GM23338 (cell line): ENCODE results near the gene WDR45B.

ENCODE experiments used
- CREB1 ChIP-seq: fragments of 250-450 bp; sonication (Bioruptor Pico); IDR thresholded peaks from 2 replicates; pipeline ENCODE4 v1.5.0; 2020; ENCODE audit warnings: low read depth, mild to moderate bottlenecking, moderate library complexity
- EZH2 ChIP-seq: fragments of 200-600 bp; sonication (generic); IDR thresholded peaks from one replicate; pipeline ENCODE4 v1.8.0; 2017; ENCODE audit warnings: antibody characterized with exemption, mild to moderate bottlenecking, low read depth; ENCODE audit not compliant: unreplicated experiment
- EZH2phosphoT487 ChIP-seq: fragments of 200-600 bp; sonication (generic); IDR thresholded peaks from one replicate; pipeline ENCODE4 v1.8.1; 2018; ENCODE audit warnings: antibody characterized with exemption; ENCODE audit not compliant: unreplicated experiment
- JUNB ChIP-seq: IDR thresholded peaks from one replicate; pipeline ENCODE4 v1.6.1; 2016; ENCODE audit warnings: antibody characterized with exemption; ENCODE audit not compliant: unreplicated experiment
- POLR2AphosphoS5 ChIP-seq: IDR thresholded peaks from 2 replicates; pipeline ENCODE4 v1.6.1; 2016; ENCODE audit warnings: antibody characterized with exemption, low read depth
- TF ChIP-seq, protein P1 (sequence below), 2 experiments: fragments of 200-600 bp in 1 of 2; sonication (generic) in 1 of 2; conservative IDR thresholded peaks; 2 replicates each; pipeline versions ENCODE4 v1.5.1 to v1.6.1; 2016 to 2017; ENCODE audit warnings: antibody characterized with exemption in 2 of 2, low read depth in 2 of 2, mild to moderate bottlenecking in 2 of 2, moderate library complexity in 1 of 2
- TF ChIP-seq, protein P2 (sequence below): IDR thresholded peaks from one replicate; pipeline ENCODE4 v1.6.1; 2018; ENCODE audit warnings: antibody characterized with exemption; ENCODE audit not compliant: unreplicated experiment

DNA sequence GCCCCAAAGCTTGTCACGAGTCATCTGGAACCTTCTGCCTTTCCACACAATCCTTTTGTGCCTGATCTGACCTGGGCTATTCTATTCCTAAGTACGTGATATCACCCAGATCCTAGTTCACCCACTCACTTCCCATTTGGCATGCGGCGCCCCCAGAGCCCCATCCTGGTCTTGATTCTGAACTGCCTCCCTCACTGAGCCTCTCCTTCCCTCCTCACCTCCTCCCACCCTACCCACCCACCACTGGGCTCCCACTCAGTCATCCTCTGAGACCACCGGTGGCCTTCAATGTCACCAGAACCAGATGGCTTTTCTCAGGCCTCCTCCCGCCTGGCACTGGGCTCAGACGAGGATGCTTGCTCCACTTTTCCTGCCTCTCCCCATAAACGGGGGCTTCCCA is 18.5 kb downstream of the WDR45B start:
- TF ChIP-seq, protein P1, sequence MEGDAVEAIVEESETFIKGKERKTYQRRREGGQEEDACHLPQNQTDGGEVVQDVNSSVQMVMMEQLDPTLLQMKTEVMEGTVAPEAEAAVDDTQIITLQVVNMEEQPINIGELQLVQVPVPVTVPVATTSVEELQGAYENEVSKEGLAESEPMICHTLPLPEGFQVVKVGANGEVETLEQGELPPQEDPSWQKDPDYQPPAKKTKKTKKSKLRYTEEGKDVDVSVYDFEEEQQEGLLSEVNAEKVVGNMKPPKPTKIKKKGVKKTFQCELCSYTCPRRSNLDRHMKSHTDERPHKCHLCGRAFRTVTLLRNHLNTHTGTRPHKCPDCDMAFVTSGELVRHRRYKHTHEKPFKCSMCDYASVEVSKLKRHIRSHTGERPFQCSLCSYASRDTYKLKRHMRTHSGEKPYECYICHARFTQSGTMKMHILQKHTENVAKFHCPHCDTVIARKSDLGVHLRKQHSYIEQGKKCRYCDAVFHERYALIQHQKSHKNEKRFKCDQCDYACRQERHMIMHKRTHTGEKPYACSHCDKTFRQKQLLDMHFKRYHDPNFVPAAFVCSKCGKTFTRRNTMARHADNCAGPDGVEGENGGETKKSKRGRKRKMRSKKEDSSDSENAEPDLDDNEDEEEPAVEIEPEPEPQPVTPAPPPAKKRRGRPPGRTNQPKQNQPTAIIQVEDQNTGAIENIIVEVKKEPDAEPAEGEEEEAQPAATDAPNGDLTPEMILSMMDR (conservative IDR thresholded peaks at IDR 0.05; ENCODE audit: low read depth in 2 of 2): no peak
- TF ChIP-seq POLR2AphosphoS5 (no peak), EZH2 (no peak), EZH2phosphoT487 (no peak), CREB1 (CRISPR knock-in tag) (no peak), JUNB (no peak)
- TF ChIP-seq, protein P2, sequence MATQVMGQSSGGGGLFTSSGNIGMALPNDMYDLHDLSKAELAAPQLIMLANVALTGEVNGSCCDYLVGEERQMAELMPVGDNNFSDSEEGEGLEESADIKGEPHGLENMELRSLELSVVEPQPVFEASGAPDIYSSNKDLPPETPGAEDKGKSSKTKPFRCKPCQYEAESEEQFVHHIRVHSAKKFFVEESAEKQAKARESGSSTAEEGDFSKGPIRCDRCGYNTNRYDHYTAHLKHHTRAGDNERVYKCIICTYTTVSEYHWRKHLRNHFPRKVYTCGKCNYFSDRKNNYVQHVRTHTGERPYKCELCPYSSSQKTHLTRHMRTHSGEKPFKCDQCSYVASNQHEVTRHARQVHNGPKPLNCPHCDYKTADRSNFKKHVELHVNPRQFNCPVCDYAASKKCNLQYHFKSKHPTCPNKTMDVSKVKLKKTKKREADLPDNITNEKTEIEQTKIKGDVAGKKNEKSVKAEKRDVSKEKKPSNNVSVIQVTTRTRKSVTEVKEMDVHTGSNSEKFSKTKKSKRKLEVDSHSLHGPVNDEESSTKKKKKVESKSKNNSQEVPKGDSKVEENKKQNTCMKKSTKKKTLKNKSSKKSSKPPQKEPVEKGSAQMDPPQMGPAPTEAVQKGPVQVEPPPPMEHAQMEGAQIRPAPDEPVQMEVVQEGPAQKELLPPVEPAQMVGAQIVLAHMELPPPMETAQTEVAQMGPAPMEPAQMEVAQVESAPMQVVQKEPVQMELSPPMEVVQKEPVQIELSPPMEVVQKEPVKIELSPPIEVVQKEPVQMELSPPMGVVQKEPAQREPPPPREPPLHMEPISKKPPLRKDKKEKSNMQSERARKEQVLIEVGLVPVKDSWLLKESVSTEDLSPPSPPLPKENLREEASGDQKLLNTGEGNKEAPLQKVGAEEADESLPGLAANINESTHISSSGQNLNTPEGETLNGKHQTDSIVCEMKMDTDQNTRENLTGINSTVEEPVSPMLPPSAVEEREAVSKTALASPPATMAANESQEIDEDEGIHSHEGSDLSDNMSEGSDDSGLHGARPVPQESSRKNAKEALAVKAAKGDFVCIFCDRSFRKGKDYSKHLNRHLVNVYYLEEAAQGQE: no peak
